GM19455 (cell line): ENCODE data around the gene CCL5.
"Not testable (repeated sequence)": the region's sequence is repeated elsewhere in the genome, so short reads cannot be mapped to it uniquely, and the experiment has no call there.

Source experiments
- ATAC-seq: cut with Tn5 transposase; IDR thresholded peaks from one replicate; pipeline ENCODE4 v1.9.1; 2021; ENCODE audit not compliant: unreplicated experiment

Gene CCL5

GRCh38 chr17:35898283-35899070, 18.3 kb upstream of the CCL5 start:
- no peak for ATAC-seq

GRCh38 chr17:35897772-35898171, 17.6 kb upstream of the CCL5 start:
- ATAC-seq, result not testable (repeated sequence)

- ATAC-seq, result no peak
Measured at GRCh38 chr17:35895636-35896587, 15.8 kb upstream of the CCL5 start.

GRCh38 chr17:35894206-35894605, 14.0 kb upstream of the CCL5 start:
- no peak for ATAC-seq

GRCh38 chr17:35893751-35894150, 13.6 kb upstream of the CCL5 start:
- no peak for ATAC-seq

GRCh38 chr17:35892091-35893035, 12.2 kb upstream of the CCL5 start:
- no peak for ATAC-seq

- no peak for ATAC-seq
Measured at GRCh38 chr17:35891269-35891668, 11.1 kb upstream of the CCL5 start.

GRCh38 chr17:35890774-35891155, 10.6 kb upstream of the CCL5 start:
- no peak for ATAC-seq

GRCh38 chr17:35889818-35890773, 9.9 kb upstream of the CCL5 start:
- ATAC-seq, result no peak

GRCh38 chr17:35889241-35889640, 9.1 kb upstream of the CCL5 start:
- no peak for ATAC-seq

GRCh38 chr17:35878361-35878760, 1.8 kb downstream of the CCL5 start:
- ATAC-seq, result no peak

GRCh38 chr17:35877345-35878029, 2.7 kb downstream of the CCL5 start:
- no peak for ATAC-seq

GRCh38 chr17:35876534-35876933, 3.6 kb downstream of the CCL5 start:
- no peak for ATAC-seq

- no peak for ATAC-seq
Measured at GRCh38 chr17:35875800-35876139, 4.4 kb downstream of the CCL5 start.

- ATAC-seq, result no peak
Measured at GRCh38 chr17:35875072-35875799, 4.9 kb downstream of the CCL5 start.

GRCh38 chr17:35872196-35872980, 7.8 kb downstream of the CCL5 start:
- ATAC-seq, result no peak

- ATAC-seq, result no peak
Measured at GRCh38 chr17:35870906-35871819, 9.0 kb downstream of the CCL5 start.
